ENCODE data around the gene PRKAA1. TPM values are rescaled to one million over a fixed set of nuclear protein-coding genes. Genes with fewer than 3 reads are reported as not detected.

PRKAA1 gene
- polyA plus RNA-seq, 3 donors: 23.4 to 32.8 (median 29.6) TPM

GRCh38 chr5:40778133-40778532, 20.0 kb downstream of the PRKAA1 start:
- Mint-ChIP-seq H3K4me3 (no peak overlapping the region), H3K27me3 (ENCODE audit: low read depth in 3 of 3) (peaks cover 0 to 2% (median 0%) of the 10 kb centered on the region in 3 donors), H3K36me3 (peaks cover 30 to 44% of the 10 kb centered on the region in 2 donors), H3K4me1 (peaks cover 36% of the 10 kb centered on the region), H3K27ac (peak overlapping the region in 1 of 7 donors; percentile 40), H3K9me3 (no peaks in the 10 kb centered on the region)
- H3K4me1 ChIP-seq (ENCODE audit: control insufficient read depth in 1 of 2, insufficient read depth in 2 of 2, low read length in 2 of 2): no peaks in the 10 kb centered on the region
- H3K79me2 ChIP-seq (ENCODE audit: insufficient read depth, low read length): peaks cover 60% of the 10 kb centered on the region
- TF ChIP-seq CTCF (IDR thresholded peaks at IDR 0.05): no peak
- intact Hi-C loops (cut with micrococcal nuclease): no loop called here
- no peak overlapping the region for H3K9ac ChIP-seq (ENCODE audit: insufficient read depth, low read length, poor library complexity, severe bottlenecking)
- no peak overlapping the region for H3K4me2 ChIP-seq (replicated peaks; ENCODE audit: extremely low read depth, low read length, poor library complexity, severe bottlenecking)
- no peak overlapping the region for H3K27ac ChIP-seq (ENCODE audit: low read depth in 1 of 2, low read length in 2 of 2)
- H3K4me3 ChIP-seq (replicated peaks in 1 of 3; ENCODE audit: low read depth in 2 of 3, low read length in 3 of 3): no peak overlapping the region
- peaks cover 70% of the 10 kb centered on the region for H4K20me1 ChIP-seq (ENCODE audit: insufficient read depth, low read length)
- no peak overlapping the region for H2AFZ ChIP-seq (ENCODE audit: insufficient read depth, low read depth, low read length, poor library complexity, severe bottlenecking)
- peaks cover 32 to 41% of the 10 kb centered on the region in 2 donors for H3K36me3 ChIP-seq (replicated peaks in 1 of 2; ENCODE audit: control insufficient read depth in 1 of 2, insufficient read depth in 2 of 2, low read length in 2 of 2)
- H3K9me3 ChIP-seq (replicated peaks in 1 of 2; ENCODE audit: control insufficient read depth in 1 of 2, insufficient read depth in 1 of 2, low read length in 2 of 2): no peaks in the 10 kb centered on the region
- H3K27me3 ChIP-seq (ENCODE audit: control insufficient read depth in 2 of 2, insufficient read depth in 2 of 2, low read length in 2 of 2): no peaks in the 10 kb centered on the region
- DNase-seq: no peak
- WGBS (ENCODE audit: insufficient coverage): no CpG with 5 or more reads among the region's 1 CpG

GRCh38 chr5:40776658-40776977, 21.6 kb downstream of the PRKAA1 start:
- Histone ChIP-seq H4K20me1 (ENCODE audit: insufficient read depth, low read length) (peaks cover 54% of the 10 kb centered on the region), H3K9me3 (replicated peaks in 1 of 2; ENCODE audit: control insufficient read depth in 1 of 2, insufficient read depth in 1 of 2, low read length in 2 of 2) (no peaks in the 10 kb centered on the region), H3K4me3 (replicated peaks in 1 of 3; ENCODE audit: low read depth in 2 of 3, low read length in 3 of 3) (no peak overlapping the region), H3K79me2 (ENCODE audit: insufficient read depth, low read length) (peaks cover 45% of the 10 kb centered on the region), H3K27me3 (ENCODE audit: control insufficient read depth in 2 of 2, insufficient read depth in 2 of 2, low read length in 2 of 2) (no peaks in the 10 kb centered on the region), H3K27ac (ENCODE audit: low read depth in 1 of 2, low read length in 2 of 2) (peak overlapping the region in 1 of 2 donors; percentile 10), H3K9ac (ENCODE audit: insufficient read depth, low read length, poor library complexity, severe bottlenecking) (no peak overlapping the region), H3K36me3 (replicated peaks in 1 of 2; ENCODE audit: control insufficient read depth in 1 of 2, insufficient read depth in 2 of 2, low read length in 2 of 2) (peaks cover 45 to 57% of the 10 kb centered on the region in 2 donors), H2AFZ (ENCODE audit: insufficient read depth, low read depth, low read length, poor library complexity, severe bottlenecking) (no peak overlapping the region), H3K4me1 (ENCODE audit: control insufficient read depth in 1 of 2, insufficient read depth in 2 of 2, low read length in 2 of 2) (no peaks in the 10 kb centered on the region), H3K4me2 (replicated peaks; ENCODE audit: extremely low read depth, low read length, poor library complexity, severe bottlenecking) (no peak overlapping the region)
- Mint-ChIP-seq H3K9me3 (no peaks in the 10 kb centered on the region), H3K27me3 (ENCODE audit: low read depth in 3 of 3) (peaks cover 0 to 3% (median 0%) of the 10 kb centered on the region in 3 donors), H3K4me1 (peaks cover 26% of the 10 kb centered on the region), H3K27ac (no peak overlapping the region), H3K4me3 (no peak overlapping the region), H3K36me3 (peaks cover 40 to 58% of the 10 kb centered on the region in 2 donors)
- WGBS (ENCODE audit: insufficient coverage): no CpG with 5 or more reads among the region's 1 CpG
- intact Hi-C loops (cut with micrococcal nuclease): no loop called here
- DNase-seq: no peak
- TF ChIP-seq CTCF (IDR thresholded peaks at IDR 0.05): no peak

Measured in CD14-positive monocyte (primary cell).